Endodermal cell (in vitro differentiated cells): Measurements from ENCODE around the gene MMP13. TPM values are rescaled to one million over a fixed set of nuclear protein-coding genes. Genes with fewer than 3 reads are reported as not detected.
A peak's percentile ranks its signal among the peaks of the same experiment; 100 is the strongest.

Source experiments
- DNase-seq: peaks from one replicate; pipeline ENCODE4 v3.0.0-alpha.2; 2017
- H3K27ac ChIP-seq: 2 replicates; pipeline ENCODE4 v1.5.1; 2013; ENCODE audit warnings: mild to moderate bottlenecking, low read depth, low read length, moderate library complexity
- H3K27me3 ChIP-seq: 2 replicates; pipeline ENCODE4 v1.6.1; 2013; ENCODE audit warnings: mild to moderate bottlenecking, low read length, moderate library complexity; ENCODE audit not compliant: insufficient read depth, control insufficient read depth, poor library complexity, severe bottlenecking
- H3K36me3 ChIP-seq: 2 replicates; pipeline ENCODE4 v1.7.0; 2013; ENCODE audit warnings: mild to moderate bottlenecking, low read length, moderate library complexity; ENCODE audit not compliant: control insufficient read depth, insufficient read depth
- H3K4me1 ChIP-seq: one replicate; pipeline ENCODE4 v1.7.0; 2013; ENCODE audit warnings: low read length; ENCODE audit not compliant: control insufficient read depth, insufficient read depth
- H3K4me3 ChIP-seq: 2 replicates; pipeline ENCODE4 v1.5.1; 2013; ENCODE audit warnings: mild to moderate bottlenecking, low read length, moderate library complexity
- H3K9ac ChIP-seq: 2 replicates; pipeline ENCODE4 v1.6.1; 2013; ENCODE audit warnings: mild to moderate bottlenecking, low read length, moderate library complexity; ENCODE audit not compliant: poor library complexity, severe bottlenecking; ENCODE audit errors: extremely low read depth
- H3K9me3 ChIP-seq: 2 replicates; pipeline ENCODE4 v1.6.1; 2013; ENCODE audit warnings: mild to moderate bottlenecking, low read length, moderate library complexity; ENCODE audit not compliant: control insufficient read depth
- H3K27ac Mint-ChIP-seq: 2 replicates; pipeline ENCODE4 v1.8.0; 2020; ENCODE audit warnings: mixed read lengths
- H3K27me3 Mint-ChIP-seq: 2 replicates; pipeline ENCODE4 v1.8.0; 2021; ENCODE audit warnings: mild to moderate bottlenecking, mixed read lengths; ENCODE audit not compliant: insufficient read depth
- H3K36me3 Mint-ChIP-seq: 2 replicates; pipeline ENCODE4 v1.8.0; 2020; ENCODE audit warnings: low read depth, mixed read lengths
- H3K4me1 Mint-ChIP-seq: 2 replicates; pipeline ENCODE4 v1.8.0; 2020; ENCODE audit warnings: mixed read lengths
- H3K4me3 Mint-ChIP-seq: 2 replicates; pipeline ENCODE4 v1.8.0; 2020; ENCODE audit warnings: mild to moderate bottlenecking, moderate library complexity, mixed read lengths
- H3K9me3 Mint-ChIP-seq: 2 replicates; pipeline ENCODE4 v1.8.0; 2020; ENCODE audit warnings: mild to moderate bottlenecking, mixed read lengths
- WGBS, 2 experiments: methylation state at CpG; one replicate each; pipeline versions ENCODE4 v1.1.5 to v1.1.7; 2013; ENCODE audit warnings: missing lambda C conversion rate in 2 of 2, mixed read lengths in 1 of 2; ENCODE audit not compliant: insufficient coverage in 1 of 2, insufficient read length in 1 of 2; 5-methylcytosine and 5-hydroxymethylcytosine counted together
- total RNA-seq, 2 donors: library from RNA; stranded (reverse); fragmentation: NEBNext Ultra II Directional in 1 of 2; extraction: Animal tissue kit (Norgen Biotek cat#: 25700) in 1 of 2; gene quantifications; 2 replicates in 1 of 2; 3 replicates in 1 of 2; pipeline ENCODE4 v1.2.1, GENCODE V29; 2021
- TF ChIP-seq, protein P1 (sequence below): fragments of 200-600 bp; sonication (generic); conservative IDR thresholded peaks from 2 replicates; pipeline ENCODE4 v1.5.0; 2021; ENCODE audit warnings: antibody characterized with exemption, mild to moderate bottlenecking

The MMP13 gene
- total RNA-seq, 2 donors from 2014 or later, result not detected

DNA sequence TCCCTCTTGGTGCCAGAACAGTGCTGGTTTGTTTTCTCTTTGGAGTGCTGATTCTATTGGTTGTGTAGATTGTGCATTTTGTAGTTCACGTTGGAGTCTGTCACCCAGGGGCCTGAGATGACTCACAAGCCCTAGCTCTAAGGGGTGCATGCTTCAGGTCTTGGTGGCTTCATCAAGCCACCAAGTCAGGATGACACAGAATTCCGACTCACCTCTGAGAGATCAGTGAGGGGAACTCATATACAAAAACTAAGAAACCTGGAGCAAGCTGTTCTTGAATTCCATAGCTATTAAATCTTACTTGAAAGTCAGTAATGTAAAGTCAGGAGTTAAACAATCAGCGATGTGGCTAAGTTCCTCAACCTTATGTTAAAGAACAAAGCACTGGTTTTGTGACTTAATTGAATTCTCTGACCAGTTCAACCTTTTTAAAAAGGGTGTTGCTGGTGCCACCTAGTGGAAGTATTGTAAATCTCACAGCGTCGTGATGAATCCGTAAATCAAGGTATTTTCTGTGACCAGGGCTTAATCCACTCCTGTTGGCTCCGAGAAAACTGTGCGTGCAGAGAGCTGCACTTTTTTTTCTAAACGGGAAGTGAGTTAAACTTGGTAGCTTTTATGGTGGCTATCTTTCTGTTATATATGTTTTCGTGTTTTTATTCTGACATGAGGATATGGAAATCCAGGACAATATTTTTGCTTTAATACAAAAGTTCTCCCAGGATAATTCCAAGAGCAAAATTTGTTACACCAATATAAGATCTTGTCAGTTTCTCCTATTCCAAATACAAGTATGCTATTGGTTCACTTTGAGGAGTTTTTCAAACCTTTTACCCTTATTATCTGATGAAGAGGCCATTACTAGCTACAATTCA is 14.6 kb downstream of the MMP13 start:
- no peak overlapping the region for H3K9ac ChIP-seq
- H3K9me3 ChIP-seq, result no peaks in the 10 kb centered on the region
- H3K4me1 ChIP-seq, result no peaks in the 10 kb centered on the region
- no peaks in the 10 kb centered on the region for H3K4me1 Mint-ChIP-seq
- 27 to 37% methylated on average over 7 to 10 of the region's 10 CpGs for WGBS, 2 experiments
- H3K36me3 Mint-ChIP-seq, result no peaks in the 10 kb centered on the region
- H3K27ac ChIP-seq, result no peak overlapping the region
- H3K27me3 Mint-ChIP-seq, result no peaks in the 10 kb centered on the region
- H3K36me3 ChIP-seq, result no peaks in the 10 kb centered on the region
- no peaks in the 10 kb centered on the region for H3K27me3 ChIP-seq
- TF ChIP-seq, protein P1, sequence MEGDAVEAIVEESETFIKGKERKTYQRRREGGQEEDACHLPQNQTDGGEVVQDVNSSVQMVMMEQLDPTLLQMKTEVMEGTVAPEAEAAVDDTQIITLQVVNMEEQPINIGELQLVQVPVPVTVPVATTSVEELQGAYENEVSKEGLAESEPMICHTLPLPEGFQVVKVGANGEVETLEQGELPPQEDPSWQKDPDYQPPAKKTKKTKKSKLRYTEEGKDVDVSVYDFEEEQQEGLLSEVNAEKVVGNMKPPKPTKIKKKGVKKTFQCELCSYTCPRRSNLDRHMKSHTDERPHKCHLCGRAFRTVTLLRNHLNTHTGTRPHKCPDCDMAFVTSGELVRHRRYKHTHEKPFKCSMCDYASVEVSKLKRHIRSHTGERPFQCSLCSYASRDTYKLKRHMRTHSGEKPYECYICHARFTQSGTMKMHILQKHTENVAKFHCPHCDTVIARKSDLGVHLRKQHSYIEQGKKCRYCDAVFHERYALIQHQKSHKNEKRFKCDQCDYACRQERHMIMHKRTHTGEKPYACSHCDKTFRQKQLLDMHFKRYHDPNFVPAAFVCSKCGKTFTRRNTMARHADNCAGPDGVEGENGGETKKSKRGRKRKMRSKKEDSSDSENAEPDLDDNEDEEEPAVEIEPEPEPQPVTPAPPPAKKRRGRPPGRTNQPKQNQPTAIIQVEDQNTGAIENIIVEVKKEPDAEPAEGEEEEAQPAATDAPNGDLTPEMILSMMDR, result peak; percentile 87
- no peaks in the 10 kb centered on the region for H3K9me3 Mint-ChIP-seq
- H3K4me3 Mint-ChIP-seq, result no peak overlapping the region
- H3K27ac Mint-ChIP-seq, result peak overlapping the region; percentile 68
- H3K4me3 ChIP-seq, result no peak overlapping the region
- peak; percentile 77 for DNase-seq

DNA sequence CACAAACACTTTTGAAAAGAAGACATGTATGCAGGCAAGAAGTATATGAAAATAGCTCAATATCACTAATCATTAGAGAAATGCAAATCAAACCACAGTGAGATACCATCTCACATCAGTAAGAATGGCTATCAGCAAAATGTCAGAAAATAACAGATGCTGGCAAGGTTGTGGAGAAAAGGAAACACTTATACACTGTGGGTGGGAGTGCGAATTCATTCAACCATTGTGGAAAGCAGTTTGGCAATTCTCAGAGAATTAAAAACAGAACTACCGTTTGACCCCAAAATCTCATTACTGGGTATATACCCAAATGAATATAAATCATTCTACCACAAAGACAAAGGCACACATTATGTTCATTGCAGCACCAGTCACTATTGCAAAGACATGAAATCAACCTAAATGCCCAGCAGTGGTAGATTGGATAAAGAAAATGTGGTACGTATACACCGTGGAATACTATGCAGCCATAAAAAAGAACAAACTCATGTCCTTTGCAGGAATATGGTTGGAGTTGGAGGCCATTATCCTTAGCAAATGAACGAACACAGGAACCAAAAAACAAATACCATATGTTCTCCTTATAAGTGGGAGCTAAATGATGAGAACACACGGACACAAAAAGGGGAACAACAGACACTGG is 18.5 kb downstream of the MMP13 start:
- Histone ChIP-seq H3K27me3 (no peaks in the 10 kb centered on the region), H3K4me3 (no peak overlapping the region), H3K9ac (no peak overlapping the region), H3K9me3 (no peaks in the 10 kb centered on the region), H3K36me3 (no peaks in the 10 kb centered on the region), H3K4me1 (no peaks in the 10 kb centered on the region), H3K27ac (no peak overlapping the region)
- Mint-ChIP-seq H3K4me1 (no peaks in the 10 kb centered on the region), H3K27me3 (no peaks in the 10 kb centered on the region), H3K4me3 (no peak overlapping the region), H3K27ac (no peak overlapping the region), H3K9me3 (no peaks in the 10 kb centered on the region), H3K36me3 (no peaks in the 10 kb centered on the region)
- no peak for DNase-seq
- TF ChIP-seq, protein P1, result no peak
- 95 to 100% methylated on average over 3 to 6 of the region's 6 CpGs for WGBS, 2 experiments

DNA sequence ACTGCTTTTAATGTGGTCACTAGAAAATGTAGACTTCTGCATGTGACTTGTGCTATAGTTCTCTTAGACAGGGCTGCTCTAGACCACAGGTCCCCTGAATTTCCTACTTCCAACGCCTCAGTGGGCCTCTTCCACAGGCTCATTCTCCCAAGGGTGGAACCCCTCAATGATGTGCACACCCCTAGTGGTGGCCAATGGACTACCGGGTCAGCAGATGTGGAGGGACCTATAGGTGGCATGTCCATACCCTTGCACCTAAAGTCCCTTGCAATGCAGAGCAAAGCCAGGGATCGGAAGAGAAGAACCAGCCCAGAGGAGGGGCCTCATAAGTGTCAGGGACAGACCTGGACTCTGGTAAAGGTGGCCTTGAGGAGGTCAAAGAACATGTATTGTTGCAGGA is 20.0 kb downstream of the MMP13 start:
- Histone ChIP-seq H3K27ac (no peak overlapping the region), H3K4me3 (no peak overlapping the region), H3K4me1 (no peaks in the 10 kb centered on the region), H3K27me3 (no peaks in the 10 kb centered on the region), H3K9me3 (no peaks in the 10 kb centered on the region), H3K36me3 (no peaks in the 10 kb centered on the region), H3K9ac (no peak overlapping the region)
- Mint-ChIP-seq H3K4me1 (no peaks in the 10 kb centered on the region), H3K27ac (no peak overlapping the region), H3K9me3 (no peaks in the 10 kb centered on the region), H3K4me3 (no peak overlapping the region), H3K36me3 (no peaks in the 10 kb centered on the region), H3K27me3 (no peaks in the 10 kb centered on the region)
- WGBS, 2 experiments, result 83 to 90% methylated on average over 2 to 3 of the region's 3 CpGs
- TF ChIP-seq, protein P1, result peak; percentile 48
- no peak for DNase-seq
